Neural progenitor cell (in vitro differentiated cells): ENCODE data around the gene PUS7L.
"Not testable (repeated sequence)": the region's sequence is repeated elsewhere in the genome, so short reads cannot be mapped to it uniquely, and the experiment has no call there.

ENCODE experiments used
- CTCF ChIP-seq: fragments of 200-600 bp; sonication (generic); IDR thresholded peaks from 2 replicates; pipeline ENCODE4 v1.5.1; 2017; ENCODE audit warnings: antibody characterized with exemption, mild to moderate bottlenecking
- EZH2phosphoT487 ChIP-seq: fragments of 200-600 bp; sonication (generic); IDR thresholded peaks from 2 replicates; pipeline ENCODE4 v1.6.1; 2017; ENCODE audit warnings: antibody characterized with exemption

DNA sequence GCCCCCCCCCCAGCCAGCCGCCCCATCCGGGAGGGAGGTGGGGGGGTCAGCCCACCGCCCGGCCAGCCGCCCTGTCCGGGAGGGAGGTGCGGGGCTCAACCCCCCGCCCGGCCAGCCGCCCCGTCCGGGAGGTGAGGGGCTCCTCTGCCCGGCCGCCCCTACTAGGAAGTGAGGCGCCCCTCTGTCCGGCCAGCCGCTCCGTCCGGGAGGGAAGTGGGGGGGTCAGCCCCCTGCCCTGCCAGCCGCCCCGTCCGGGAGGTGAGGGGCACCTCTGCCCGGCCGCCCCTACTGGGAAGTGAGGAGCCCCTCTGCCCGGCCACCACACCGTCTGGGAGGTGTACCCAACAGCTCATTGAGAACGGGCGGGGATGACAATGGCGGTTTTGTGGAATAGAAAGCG, 73.1 kb downstream of the PUS7L start:
- TF ChIP-seq EZH2phosphoT487, CTCF: not testable (repeated sequence)
